Esophagus muscularis mucosa (tissue), 4 donors: ENCODE measurements around the gene F12.

Experiments
- CTCF ChIP-seq, 3 experiments: fragments of 200-600 bp in 2 of 3; fragments of 450-650 bp in 1 of 3; sonication (generic) in 2 of 3; IDR thresholded peaks; one replicate each; pipeline ENCODE4 v1.5.1; 2017 to 2019; ENCODE audit warnings: antibody characterized with exemption in 3 of 3, mild to moderate bottlenecking in 2 of 3, moderate library complexity in 1 of 3
- EP300 ChIP-seq: sonication (generic); formaldehyde crosslinking; IDR thresholded peaks from one replicate; pipeline ENCODE4 v1.6.1; 2017; ENCODE audit warnings: antibody characterized with exemption
- POLR2AphosphoS5 ChIP-seq, 2 donors: sonication (generic); formaldehyde crosslinking; IDR thresholded peaks; one replicate each; pipeline ENCODE4 v1.6.1; 2017; ENCODE audit warnings: antibody characterized with exemption in 2 of 2

DNA sequence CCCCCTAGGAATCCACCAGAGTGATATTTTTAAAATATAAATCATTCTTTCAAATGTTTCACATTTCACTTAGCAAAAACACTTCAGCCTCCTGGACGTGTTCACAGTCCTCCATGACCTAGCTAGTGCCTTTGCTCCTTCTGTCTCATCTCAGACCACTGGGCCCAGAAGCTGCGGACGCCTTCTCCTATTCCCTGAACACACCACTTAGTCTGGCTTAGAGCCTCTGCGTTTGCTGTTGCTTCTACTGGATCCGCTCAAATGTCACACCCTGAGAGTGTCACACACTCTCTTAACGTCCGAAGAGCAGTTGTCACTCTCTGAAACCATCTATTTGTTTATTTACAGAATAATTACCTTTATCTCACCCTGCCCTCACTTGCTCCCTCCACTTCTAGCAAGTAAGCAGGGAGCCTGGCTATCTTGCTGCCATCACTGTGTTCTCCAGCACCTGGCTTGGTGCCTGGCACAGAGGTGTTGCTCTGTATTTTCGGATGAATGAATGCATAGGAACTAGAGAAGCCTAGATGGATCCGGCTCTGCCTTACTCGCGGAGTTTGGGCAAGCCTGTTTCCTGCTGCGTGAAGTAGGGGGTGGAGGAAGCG is 15.9 kb upstream of the F12 start:
- TF ChIP-seq EP300 (no peak), POLR2AphosphoS5 (IDR thresholded peaks at IDR 0.05) (no peak), CTCF (IDR thresholded peaks at IDR 0.05) (no peak)
